ENCODE data around the gene MUS81. TPM values are rescaled to one million over a fixed set of nuclear protein-coding genes. Genes with fewer than 3 reads are reported as not detected.

Gene MUS81
- total and polyA plus RNA-seq, 2 of the 13 experiments (the other 11 are each of a cell fraction or from before 2014, with no cell fraction given), result 25.6 to 30.2 TPM

DNA sequence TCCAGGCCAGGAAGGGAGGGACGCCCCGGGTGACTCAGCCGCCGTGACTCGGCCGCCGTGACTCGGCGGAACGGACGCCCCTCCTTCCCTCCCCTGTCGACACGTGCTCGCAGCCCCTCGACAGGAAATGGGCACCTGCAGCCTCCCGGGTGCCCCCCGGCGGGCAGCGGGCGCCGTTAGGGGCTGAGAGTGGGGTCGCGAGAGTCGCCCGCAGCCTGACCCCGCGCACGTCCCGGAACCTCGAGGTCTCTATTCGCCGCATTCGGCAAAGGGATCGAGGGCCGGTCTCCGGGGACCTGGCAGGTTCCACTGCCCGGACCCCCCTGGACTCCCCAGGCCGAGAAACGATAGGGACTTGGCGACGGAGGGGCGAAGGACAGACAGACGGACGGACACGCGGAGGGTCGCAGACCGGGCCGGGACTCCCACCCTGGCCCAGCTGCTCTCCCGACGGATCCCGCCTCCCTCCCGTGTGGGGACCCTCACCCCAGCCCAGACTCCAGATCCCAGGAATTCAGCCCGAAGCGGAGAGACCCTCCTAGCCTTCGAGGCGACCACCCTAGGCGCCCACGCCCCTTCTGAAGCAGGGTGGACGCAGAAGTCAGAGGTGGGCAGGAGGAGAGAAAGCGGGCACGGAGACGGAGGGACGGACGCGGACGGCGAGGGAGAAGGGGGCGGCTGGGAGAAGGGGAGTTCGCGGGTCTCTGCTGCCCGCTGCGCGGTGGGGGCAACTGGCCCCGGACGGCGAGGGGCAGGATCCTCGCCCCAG, 39.3 kb downstream of the MUS81 start (continued):
- TF ChIP-seq, protein P1, sequence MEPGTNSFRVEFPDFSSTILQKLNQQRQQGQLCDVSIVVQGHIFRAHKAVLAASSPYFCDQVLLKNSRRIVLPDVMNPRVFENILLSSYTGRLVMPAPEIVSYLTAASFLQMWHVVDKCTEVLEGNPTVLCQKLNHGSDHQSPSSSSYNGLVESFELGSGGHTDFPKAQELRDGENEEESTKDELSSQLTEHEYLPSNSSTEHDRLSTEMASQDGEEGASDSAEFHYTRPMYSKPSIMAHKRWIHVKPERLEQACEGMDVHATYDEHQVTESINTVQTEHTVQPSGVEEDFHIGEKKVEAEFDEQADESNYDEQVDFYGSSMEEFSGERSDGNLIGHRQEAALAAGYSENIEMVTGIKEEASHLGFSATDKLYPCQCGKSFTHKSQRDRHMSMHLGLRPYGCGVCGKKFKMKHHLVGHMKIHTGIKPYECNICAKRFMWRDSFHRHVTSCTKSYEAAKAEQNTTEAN (CRISPR knock-in tag; conservative IDR thresholded peaks at IDR 0.05), result no peak
- TF ChIP-seq FOXC1 (CRISPR knock-in tag; IDR thresholded peaks at IDR 0.05; ENCODE audit: borderline replicate concordance), result peak; percentile 45; the same call in 1 of the 2 replicates
- no peak for TF ChIP-seq ZNF432 (CRISPR knock-in tag; IDR thresholded peaks at IDR 0.05; ENCODE audit: borderline replicate concordance)
- no peak for TF ChIP-seq FUBP1 (CRISPR knock-in tag; IDR thresholded peaks at IDR 0.05; ENCODE audit: borderline replicate concordance)
- TF ChIP-seq, protein P2, sequence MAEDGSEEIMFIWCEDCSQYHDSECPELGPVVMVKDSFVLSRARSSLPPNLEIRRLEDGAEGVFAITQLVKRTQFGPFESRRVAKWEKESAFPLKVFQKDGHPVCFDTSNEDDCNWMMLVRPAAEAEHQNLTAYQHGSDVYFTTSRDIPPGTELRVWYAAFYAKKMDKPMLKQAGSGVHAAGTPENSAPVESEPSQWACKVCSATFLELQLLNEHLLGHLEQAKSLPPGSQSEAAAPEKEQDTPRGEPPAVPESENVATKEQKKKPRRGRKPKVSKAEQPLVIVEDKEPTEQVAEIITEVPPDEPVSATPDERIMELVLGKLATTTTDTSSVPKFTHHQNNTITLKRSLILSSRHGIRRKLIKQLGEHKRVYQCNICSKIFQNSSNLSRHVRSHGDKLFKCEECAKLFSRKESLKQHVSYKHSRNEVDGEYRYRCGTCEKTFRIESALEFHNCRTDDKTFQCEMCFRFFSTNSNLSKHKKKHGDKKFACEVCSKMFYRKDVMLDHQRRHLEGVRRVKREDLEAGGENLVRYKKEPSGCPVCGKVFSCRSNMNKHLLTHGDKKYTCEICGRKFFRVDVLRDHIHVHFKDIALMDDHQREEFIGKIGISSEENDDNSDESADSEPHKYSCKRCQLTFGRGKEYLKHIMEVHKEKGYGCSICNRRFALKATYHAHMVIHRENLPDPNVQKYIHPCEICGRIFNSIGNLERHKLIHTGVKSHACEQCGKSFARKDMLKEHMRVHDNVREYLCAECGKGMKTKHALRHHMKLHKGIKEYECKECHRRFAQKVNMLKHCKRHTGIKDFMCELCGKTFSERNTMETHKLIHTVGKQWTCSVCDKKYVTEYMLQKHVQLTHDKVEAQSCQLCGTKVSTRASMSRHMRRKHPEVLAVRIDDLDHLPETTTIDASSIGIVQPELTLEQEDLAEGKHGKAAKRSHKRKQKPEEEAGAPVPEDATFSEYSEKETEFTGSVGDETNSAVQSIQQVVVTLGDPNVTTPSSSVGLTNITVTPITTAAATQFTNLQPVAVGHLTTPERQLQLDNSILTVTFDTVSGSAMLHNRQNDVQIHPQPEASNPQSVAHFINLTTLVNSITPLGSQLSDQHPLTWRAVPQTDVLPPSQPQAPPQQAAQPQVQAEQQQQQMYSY (CRISPR knock-in tag; IDR thresholded peaks at IDR 0.05), result peak; percentile 56; the same call in 1 of the 2 replicates
- TF ChIP-seq SRSF4 (IDR thresholded peaks at IDR 0.05; ENCODE audit: low read depth, low read length, poor library complexity, severe bottlenecking), result no peak
- TF ChIP-seq ZNF784 (CRISPR knock-in tag; IDR thresholded peaks at IDR 0.05; ENCODE audit: borderline replicate concordance), result no peak
- no peak for TF ChIP-seq ZNF775 (CRISPR knock-in tag; IDR thresholded peaks at IDR 0.05; ENCODE audit: borderline replicate concordance)
- TF ChIP-seq, protein P3, sequence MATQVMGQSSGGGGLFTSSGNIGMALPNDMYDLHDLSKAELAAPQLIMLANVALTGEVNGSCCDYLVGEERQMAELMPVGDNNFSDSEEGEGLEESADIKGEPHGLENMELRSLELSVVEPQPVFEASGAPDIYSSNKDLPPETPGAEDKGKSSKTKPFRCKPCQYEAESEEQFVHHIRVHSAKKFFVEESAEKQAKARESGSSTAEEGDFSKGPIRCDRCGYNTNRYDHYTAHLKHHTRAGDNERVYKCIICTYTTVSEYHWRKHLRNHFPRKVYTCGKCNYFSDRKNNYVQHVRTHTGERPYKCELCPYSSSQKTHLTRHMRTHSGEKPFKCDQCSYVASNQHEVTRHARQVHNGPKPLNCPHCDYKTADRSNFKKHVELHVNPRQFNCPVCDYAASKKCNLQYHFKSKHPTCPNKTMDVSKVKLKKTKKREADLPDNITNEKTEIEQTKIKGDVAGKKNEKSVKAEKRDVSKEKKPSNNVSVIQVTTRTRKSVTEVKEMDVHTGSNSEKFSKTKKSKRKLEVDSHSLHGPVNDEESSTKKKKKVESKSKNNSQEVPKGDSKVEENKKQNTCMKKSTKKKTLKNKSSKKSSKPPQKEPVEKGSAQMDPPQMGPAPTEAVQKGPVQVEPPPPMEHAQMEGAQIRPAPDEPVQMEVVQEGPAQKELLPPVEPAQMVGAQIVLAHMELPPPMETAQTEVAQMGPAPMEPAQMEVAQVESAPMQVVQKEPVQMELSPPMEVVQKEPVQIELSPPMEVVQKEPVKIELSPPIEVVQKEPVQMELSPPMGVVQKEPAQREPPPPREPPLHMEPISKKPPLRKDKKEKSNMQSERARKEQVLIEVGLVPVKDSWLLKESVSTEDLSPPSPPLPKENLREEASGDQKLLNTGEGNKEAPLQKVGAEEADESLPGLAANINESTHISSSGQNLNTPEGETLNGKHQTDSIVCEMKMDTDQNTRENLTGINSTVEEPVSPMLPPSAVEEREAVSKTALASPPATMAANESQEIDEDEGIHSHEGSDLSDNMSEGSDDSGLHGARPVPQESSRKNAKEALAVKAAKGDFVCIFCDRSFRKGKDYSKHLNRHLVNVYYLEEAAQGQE (IDR thresholded peaks at IDR 0.05; ENCODE audit: borderline replicate concordance in 1 of 2, low read depth in 1 of 2, low read length in 2 of 2), result no peak
- TF ChIP-seq ELF1 (CRISPR knock-in tag; IDR thresholded peaks at IDR 0.05), result peak; percentile 29; the same call in 1 of the 2 replicates
- TF ChIP-seq, protein P4, sequence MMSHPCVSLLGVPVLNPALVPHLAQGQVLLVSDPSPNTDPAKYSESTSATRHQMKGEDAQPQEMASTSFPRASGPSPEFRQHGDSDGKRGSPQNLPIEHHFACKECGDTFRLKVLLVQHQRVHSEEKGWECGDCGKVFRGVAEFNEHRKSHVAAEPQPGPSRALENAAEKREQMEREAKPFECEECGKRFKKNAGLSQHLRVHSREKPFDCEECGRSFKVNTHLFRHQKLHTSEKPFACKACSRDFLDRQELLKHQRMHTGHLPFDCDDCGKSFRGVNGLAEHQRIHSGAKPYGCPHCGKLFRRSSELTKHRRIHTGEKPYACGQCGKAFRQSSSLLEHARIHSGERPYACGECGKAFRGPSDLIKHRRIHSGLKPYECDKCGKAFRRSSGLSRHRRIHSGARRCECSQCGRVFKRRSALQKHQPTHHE (CRISPR knock-in tag; IDR thresholded peaks at IDR 0.05; ENCODE audit: borderline replicate concordance), result no peak

Data from HepG2 (cell line).